Mesendoderm (in vitro differentiated cells): Measurements from ENCODE around the gene CCN5.

Experiments used
- DNase-seq: peaks from one replicate; pipeline ENCODE4 v3.0.0; 2013
- H2AK5ac ChIP-seq: 2 replicates; pipeline ENCODE4 v1.6.1; 2013; ENCODE audit warnings: low read length, inconsistent platforms
- H2BK120ac ChIP-seq: 2 replicates; pipeline ENCODE4 v1.6.1; 2013; ENCODE audit warnings: low read depth, mild to moderate bottlenecking, low read length, moderate library complexity, mixed read lengths
- H2BK15ac ChIP-seq: replicated peaks from 2 replicates; pipeline ENCODE4 v1.6.1; 2013; ENCODE audit warnings: low read depth, mild to moderate bottlenecking, moderate library complexity
- H2BK5ac ChIP-seq: 2 replicates; pipeline ENCODE4 v1.6.1; 2013; ENCODE audit warnings: low read length, inconsistent platforms
- H3K18ac ChIP-seq: 2 replicates; pipeline ENCODE4 v1.6.1; 2013; ENCODE audit warnings: mild to moderate bottlenecking, low read length, mixed read lengths
- H3K23ac ChIP-seq: one replicate; pipeline ENCODE4 v1.6.1; 2013; ENCODE audit warnings: low read length
- H3K27ac ChIP-seq: 2 replicates; pipeline ENCODE4 v1.5.1; 2013; ENCODE audit warnings: low read depth, mild to moderate bottlenecking, inconsistent platforms, low read length, moderate library complexity
- H3K27me3 ChIP-seq: 2 replicates; pipeline ENCODE4 v1.6.1; 2013; ENCODE audit warnings: low read length, control low read depth, mild to moderate bottlenecking, inconsistent platforms; ENCODE audit not compliant: insufficient read depth, poor library complexity
- H3K36me3 ChIP-seq: 2 replicates; pipeline ENCODE4 v1.6.1; 2013; ENCODE audit warnings: low read length, inconsistent platforms; ENCODE audit not compliant: control insufficient read depth, insufficient read depth
- H3K4ac ChIP-seq: one replicate; pipeline ENCODE4 v1.6.1; 2013; ENCODE audit warnings: low read depth, mild to moderate bottlenecking, low read length, moderate library complexity
- H3K4me1 ChIP-seq: 2 replicates; pipeline ENCODE4 v1.6.1; 2013; ENCODE audit warnings: low read depth, low read length, inconsistent platforms; ENCODE audit not compliant: control insufficient read depth
- H3K4me2 ChIP-seq: 2 replicates; pipeline ENCODE4 v1.6.1; 2013; ENCODE audit warnings: low read length
- H3K4me3 ChIP-seq: 2 replicates; pipeline ENCODE4 v1.5.1; 2013; ENCODE audit warnings: mild to moderate bottlenecking, low read length
- H3K56ac ChIP-seq: one replicate; pipeline ENCODE4 v1.6.1; 2013; ENCODE audit warnings: low read length
- H3K79me1 ChIP-seq: 2 replicates; pipeline ENCODE4 v1.6.1; 2013; ENCODE audit warnings: low read length, inconsistent platforms
- H3K79me2 ChIP-seq: 2 replicates; pipeline ENCODE4 v1.6.1; 2013; ENCODE audit warnings: mild to moderate bottlenecking, low read length; ENCODE audit not compliant: control insufficient read depth, insufficient read depth
- H3K9ac ChIP-seq: 2 replicates; pipeline ENCODE4 v1.6.1; 2013; ENCODE audit warnings: low read length, inconsistent platforms
- H4K5ac ChIP-seq: one replicate; pipeline ENCODE4 v1.6.1; 2013; ENCODE audit warnings: low read length
- H4K8ac ChIP-seq: one replicate; pipeline ENCODE4 v1.6.1; 2013; ENCODE audit warnings: low read depth, mild to moderate bottlenecking, control low read depth, low read length, moderate library complexity
- whole genome bisulfite sequencing: extraction: QIAGEN DNeasy Blood & Tissue Kit; methylation state at CpG from one replicate; pipeline ENCODE4 v1.1.7; 2013; ENCODE audit warnings: low lambda C conversion rate, missing lambda C conversion rate; ENCODE audit not compliant: insufficient coverage; ENCODE audit errors: extremely low coverage; 5-methylcytosine and 5-hydroxymethylcytosine counted together

The CCN5 gene

GRCh38 chr20:44768854-44769480 lies 53.8 kb downstream of the CCN5 start:
- Histone ChIP-seq H4K8ac (no peak overlapping the region), H3K79me2 (no peaks in the 10 kb centered on the region), H3K27ac (no peak overlapping the region), H2AK5ac (no peak overlapping the region), H3K4me1 (no peaks in the 10 kb centered on the region), H3K36me3 (no peaks in the 10 kb centered on the region), H3K23ac (no peak overlapping the region), H2BK120ac (no peak overlapping the region), H2BK5ac (no peak overlapping the region), H2BK15ac (no peak overlapping the region), H3K18ac (no peak overlapping the region), H3K79me1 (no peaks in the 10 kb centered on the region), H3K4me3 (no peak overlapping the region), H3K56ac (no peak overlapping the region), H3K4me2 (no peak overlapping the region), H4K5ac (no peak overlapping the region), H3K9ac (no peak overlapping the region), H3K27me3 (no peaks in the 10 kb centered on the region), H3K4ac (no peak overlapping the region)
- no peak for DNase-seq
- no CpG with 5 or more reads among the region's 5 CpGs for WGBS

GRCh38 chr20:44769481-44769863 lies 54.3 kb downstream of the CCN5 start:
- Histone ChIP-seq H3K23ac (no peak overlapping the region), H3K18ac (no peak overlapping the region), H3K79me1 (no peaks in the 10 kb centered on the region), H2AK5ac (no peak overlapping the region), H3K9ac (no peak overlapping the region), H3K27ac (no peak overlapping the region), H3K4me2 (no peak overlapping the region), H4K5ac (no peak overlapping the region), H3K4me3 (no peak overlapping the region), H4K8ac (no peak overlapping the region), H3K4ac (no peak overlapping the region), H3K36me3 (no peaks in the 10 kb centered on the region), H3K27me3 (no peaks in the 10 kb centered on the region), H2BK5ac (no peak overlapping the region), H2BK120ac (no peak overlapping the region), H3K79me2 (no peaks in the 10 kb centered on the region), H3K4me1 (no peaks in the 10 kb centered on the region), H2BK15ac (no peak overlapping the region), H3K56ac (no peak overlapping the region)
- no peak for DNase-seq
- no CpG with 5 or more reads among the region's 5 CpGs for WGBS

- Histone ChIP-seq H3K27ac (no peak overlapping the region), H3K4me1 (no peaks in the 10 kb centered on the region), H2BK5ac (no peak overlapping the region), H2BK120ac (no peak overlapping the region), H2AK5ac (no peak overlapping the region), H3K79me2 (no peaks in the 10 kb centered on the region), H3K79me1 (no peaks in the 10 kb centered on the region), H3K36me3 (no peaks in the 10 kb centered on the region), H3K4me3 (no peak overlapping the region), H3K27me3 (no peaks in the 10 kb centered on the region), H3K4ac (no peak overlapping the region), H2BK15ac (no peak overlapping the region), H3K18ac (no peak overlapping the region), H3K9ac (no peak overlapping the region), H4K8ac (no peak overlapping the region), H4K5ac (no peak overlapping the region), H3K4me2 (no peak overlapping the region), H3K56ac (no peak overlapping the region), H3K23ac (no peak overlapping the region)
- no peak for DNase-seq
- WGBS: no CpG with 5 or more reads among the region's 11 CpGs
Observed at GRCh38 chr20:44770484-44771171, 55.5 kb downstream of the CCN5 start.

DNA sequence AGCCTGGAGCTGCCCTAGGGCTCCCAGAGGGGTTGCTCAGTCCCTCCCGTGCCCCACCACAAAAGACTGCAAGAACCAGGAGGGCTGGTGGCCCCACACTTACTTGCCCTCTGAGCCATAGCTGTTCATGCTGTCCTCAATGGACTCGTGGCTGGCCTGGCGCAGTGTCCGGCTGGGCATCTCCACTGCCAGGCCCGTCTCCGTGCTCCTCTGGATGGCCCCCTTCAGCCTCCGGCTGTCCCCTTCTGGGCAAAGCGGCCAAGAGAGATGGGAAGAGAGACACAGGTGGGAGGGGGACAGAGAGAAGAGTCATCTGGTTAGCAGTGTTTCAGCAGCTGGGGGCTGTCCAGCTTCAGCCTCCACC lies 56.0 kb downstream of the CCN5 start:
- WGBS: no CpG with 5 or more reads among the region's 8 CpGs
- no peak overlapping the region for H3K18ac ChIP-seq
- H3K4me3 ChIP-seq: no peak overlapping the region
- H2BK120ac ChIP-seq: no peak overlapping the region
- H3K27me3 ChIP-seq: no peaks in the 10 kb centered on the region
- no peaks in the 10 kb centered on the region for H3K36me3 ChIP-seq
- H3K9ac ChIP-seq: no peak overlapping the region
- DNase-seq: no peak
- H3K4ac ChIP-seq: no peak overlapping the region
- no peaks in the 10 kb centered on the region for H3K79me2 ChIP-seq
- no peak overlapping the region for H2AK5ac ChIP-seq
- H3K56ac ChIP-seq: no peak overlapping the region
- no peak overlapping the region for H3K27ac ChIP-seq
- no peak overlapping the region for H3K4me2 ChIP-seq
- no peak overlapping the region for H3K23ac ChIP-seq
- no peak overlapping the region for H2BK15ac ChIP-seq
- H4K8ac ChIP-seq: no peak overlapping the region
- no peak overlapping the region for H2BK5ac ChIP-seq
- no peaks in the 10 kb centered on the region for H3K4me1 ChIP-seq
- H3K79me1 ChIP-seq: no peaks in the 10 kb centered on the region
- H4K5ac ChIP-seq: no peak overlapping the region

- Histone ChIP-seq H2BK5ac (no peak overlapping the region), H3K9ac (no peak overlapping the region), H4K5ac (no peak overlapping the region), H3K4ac (no peak overlapping the region), H3K23ac (no peak overlapping the region), H3K27me3 (no peaks in the 10 kb centered on the region), H2BK15ac (no peak overlapping the region), H3K27ac (no peak overlapping the region), H4K8ac (no peak overlapping the region), H3K56ac (no peak overlapping the region), H3K79me2 (no peaks in the 10 kb centered on the region), H3K36me3 (no peaks in the 10 kb centered on the region), H3K4me1 (no peaks in the 10 kb centered on the region), H3K18ac (no peak overlapping the region), H2AK5ac (no peak overlapping the region), H3K4me2 (no peak overlapping the region), H3K79me1 (no peaks in the 10 kb centered on the region), H3K4me3 (no peak overlapping the region), H2BK120ac (no peak overlapping the region)
- no CpG with 5 or more reads among the region's 8 CpGs for WGBS
- no peak for DNase-seq
Observed at GRCh38 chr20:44772636-44773035, 57.5 kb downstream of the CCN5 start.
